Gastroesophageal sphincter (tissue), 4 donors: Measurements from ENCODE around the gene CFAP99. TPM values are rescaled to one million over a fixed set of nuclear protein-coding genes. Genes with fewer than 3 reads are reported as not detected.

Source experiments
- ATAC-seq: fragments of 150-250 bp; one replicate; pipeline ENCODE4 v1.9.1; 2016; ENCODE audit warnings: mild to moderate bottlenecking, moderate library complexity
- H3K27ac ChIP-seq, 4 donors: fragments of 200-600 bp; sonication (generic) in 3 of 4; 1 replicate in 3 of 4; 2 replicates in 1 of 4; pipeline ENCODE4 v1.5.1; 2016 to 2019
- H3K27me3 ChIP-seq: fragments of 200-600 bp; sonication (generic); one replicate; pipeline ENCODE4 v1.5.1; 2019
- H3K36me3 ChIP-seq, 2 donors: fragments of 200-600 bp; sonication (generic); one replicate each; pipeline ENCODE4 v1.5.1; 2019; ENCODE audit warnings: control low read depth in 1 of 2
- H3K4me1 ChIP-seq, 3 donors: fragments of 200-600 bp; sonication (generic); 1 replicate in 2 of 3; 2 replicates in 1 of 3; pipeline ENCODE4 v1.5.1; 2016 to 2019; ENCODE audit warnings: control low read depth in 2 of 3
- H3K4me3 ChIP-seq, 2 donors: fragments of 200-600 bp; sonication (generic); one replicate each; pipeline ENCODE4 v1.5.1; 2019; ENCODE audit warnings: mild to moderate bottlenecking in 1 of 2, moderate library complexity in 1 of 2
- H3K9me3 ChIP-seq, 3 donors: fragments of 200-600 bp; sonication (generic); one replicate each; pipeline ENCODE4 v1.5.1; 2017 to 2019; ENCODE audit warnings: control low read depth in 2 of 3
- CTCF ChIP-seq, 4 experiments: fragments of 200-600 bp in 2 of 4; fragments of 450-650 bp in 2 of 4; sonication (generic) in 1 of 4; IDR thresholded peaks; one replicate each; pipeline ENCODE4 v1.5.1; 2017 to 2019; ENCODE audit warnings: antibody characterized with exemption in 4 of 4, mild to moderate bottlenecking in 2 of 4, moderate library complexity in 2 of 4
- EP300 ChIP-seq: sonication (generic); formaldehyde crosslinking; IDR thresholded peaks from one replicate; pipeline ENCODE4 v1.6.1; 2017; ENCODE audit warnings: antibody characterized with exemption, mild to moderate bottlenecking
- POLR2A ChIP-seq, 2 donors: fragments of 450-650 bp; IDR thresholded peaks; one replicate each; pipeline ENCODE4 v1.6.1; 2017; ENCODE audit warnings: antibody characterized with exemption in 2 of 2, mild to moderate bottlenecking in 2 of 2, moderate library complexity in 1 of 2
- POLR2AphosphoS5 ChIP-seq: sonication (generic); formaldehyde crosslinking; IDR thresholded peaks from one replicate; pipeline ENCODE4 v1.6.1; 2017; ENCODE audit warnings: antibody characterized with exemption
- WGBS, 2 donors: methylation state at CpG; one replicate each; pipeline ENCODE4 v1.1.5; 2018; ENCODE audit warnings: low coverage in 1 of 2; 5-methylcytosine and 5-hydroxymethylcytosine counted together
- total RNA-seq, 4 donors: library from RNA; depleted of rRNA; stranded (reverse); fragments of >200 nt; gene quantifications; one replicate each; pipeline ENCODE4 v1.1.0, GENCODE V29; 2016

The CFAP99 gene
- total RNA-seq, 4 donors from 2014 or later, result not detected

GRCh38 chr4:2487632-2488031 is 68.9 kb downstream of the CFAP99 start:
- Histone ChIP-seq H3K27me3 (no peaks in the 10 kb centered on the region), H3K4me1 (peaks cover 6 to 72% (median 26%) of the 10 kb centered on the region in 3 donors), H3K4me3 (no peak overlapping the region), H3K27ac (no peak overlapping the region), H3K9me3 (no peaks in the 10 kb centered on the region), H3K36me3 (peaks cover 0 to 36% of the 10 kb centered on the region in 2 donors)
- TF ChIP-seq POLR2AphosphoS5, result no peak
- no peak for TF ChIP-seq POLR2A (IDR thresholded peaks at IDR 0.05)
- TF ChIP-seq CTCF (IDR thresholded peaks at IDR 0.05), result no peak
- no peak for TF ChIP-seq EP300
- ATAC-seq, result no peak
- WGBS, 2 donors, result 81 to 87% methylated on average over 5 of the region's 6 CpGs

- peaks cover 0 to 56% (median 19%) of the 10 kb centered on the region in 3 donors for H3K4me1 ChIP-seq
- no peaks in the 10 kb centered on the region for H3K9me3 ChIP-seq
- ATAC-seq, result no peak
- H3K36me3 ChIP-seq, result peaks cover 0 to 53% of the 10 kb centered on the region in 2 donors
- H3K27me3 ChIP-seq, result no peaks in the 10 kb centered on the region
- H3K4me3 ChIP-seq, result no peak overlapping the region
- no peak for TF ChIP-seq EP300
- TF ChIP-seq POLR2A (IDR thresholded peaks at IDR 0.05), result no peak
- TF ChIP-seq CTCF (IDR thresholded peaks at IDR 0.05), result no peak
- no peak for TF ChIP-seq POLR2AphosphoS5
- 91 to 92% methylated on average over 10 to 17 of the region's 20 CpGs for WGBS, 2 donors
- H3K27ac ChIP-seq, result peak overlapping the region in 2 of 4 donors; percentile 15 to 27
Observed at GRCh38 chr4:2489081-2489805, 70.5 kb downstream of the CFAP99 start.

- WGBS, 2 donors, result 75 to 87% methylated on average over 4 of the region's 9 CpGs
- H3K9me3 ChIP-seq, result no peaks in the 10 kb centered on the region
- peaks cover 0 to 56% (median 15%) of the 10 kb centered on the region in 3 donors for H3K4me1 ChIP-seq
- H3K36me3 ChIP-seq, result peaks cover 0 to 58% of the 10 kb centered on the region in 2 donors
- H3K27me3 ChIP-seq, result no peaks in the 10 kb centered on the region
- ATAC-seq, result no peak
- TF ChIP-seq POLR2A (IDR thresholded peaks at IDR 0.05) (no peak), CTCF (IDR thresholded peaks at IDR 0.05) (no peak), POLR2AphosphoS5 (no peak), EP300 (no peak)
- H3K27ac ChIP-seq, result peak overlapping the region in 2 of 4 donors; percentile 15 to 27
- no peak overlapping the region for H3K4me3 ChIP-seq
Observed at GRCh38 chr4:2489841-2490552, 71.2 kb downstream of the CFAP99 start.

- ATAC-seq, result no peak
- no CpG with 5 or more reads among the region's 1 CpG for WGBS, 2 donors
- Histone ChIP-seq H3K27ac (no peak overlapping the region), H3K9me3 (no peaks in the 10 kb centered on the region), H3K27me3 (no peaks in the 10 kb centered on the region), H3K4me1 (peaks cover 0 to 40% (median 0%) of the 10 kb centered on the region in 3 donors), H3K4me3 (no peak overlapping the region), H3K36me3 (peaks cover 0 to 86% of the 10 kb centered on the region in 2 donors)
- no peak for TF ChIP-seq POLR2AphosphoS5
- no peak for TF ChIP-seq POLR2A (IDR thresholded peaks at IDR 0.05)
- TF ChIP-seq CTCF (IDR thresholded peaks at IDR 0.05), result no peak
- no peak for TF ChIP-seq EP300
Observed at GRCh38 chr4:2492970-2493369, 74.2 kb downstream of the CFAP99 start.
